SK-N-SH treated with all-trans-retinoic acid at 6 μM for 48 hours (cell line): ENCODE results near the gene GSC2.

Source experiments
- ATAC-seq: fragments of 200-7000 bp; cut with Tn5 transposase; 3 replicates; pipeline ENCODE4 v1.9.1; 2020; ENCODE audit warnings: mild to moderate bottlenecking, moderate library complexity
- ARNTL ChIP-seq: fragments of 450-650 bp; formaldehyde crosslinking; IDR thresholded peaks from 2 replicates; pipeline ENCODE4 v1.5.0; 2020; ENCODE audit warnings: low read depth, mild to moderate bottlenecking, moderate library complexity, borderline replicate concordance
- BACH2 ChIP-seq: fragments of 250-450 bp; sonication (Bioruptor Pico); IDR thresholded peaks from 2 replicates; pipeline ENCODE4 v1.9.0; 2021; ENCODE audit warnings: mild to moderate bottlenecking, borderline replicate concordance
- CREB5 ChIP-seq: fragments of 250-450 bp; sonication (Bioruptor Pico); IDR thresholded peaks from 2 replicates; pipeline ENCODE4 v1.5.1; 2020; ENCODE audit warnings: low read depth, mild to moderate bottlenecking, moderate library complexity
- CSDC2 ChIP-seq: fragments of 250-450 bp; sonication (Bioruptor Pico); IDR thresholded peaks from 2 replicates; pipeline ENCODE4 v1.5.0; 2020; ENCODE audit warnings: mild to moderate bottlenecking, moderate library complexity
- CSRNP3 ChIP-seq: fragments of 250-450 bp; sonication (Bioruptor Pico); IDR thresholded peaks from 2 replicates; pipeline ENCODE4 v1.5.1; 2021; ENCODE audit warnings: mild to moderate bottlenecking, moderate library complexity
- ESRRG ChIP-seq: fragments of 250-450 bp; sonication (Bioruptor Pico); IDR thresholded peaks from 2 replicates; pipeline ENCODE4 v1.6.1; 2021; ENCODE audit warnings: mild to moderate bottlenecking
- ISL1 ChIP-seq: fragments of 250-450 bp; sonication (Bioruptor Pico); IDR thresholded peaks from 2 replicates; pipeline ENCODE4 v2.1.2; 2022; ENCODE audit warnings: mild to moderate bottlenecking, moderate library complexity
- PATZ1 ChIP-seq: fragments of 250-450 bp; sonication (Bioruptor Pico); IDR thresholded peaks from 2 replicates; pipeline ENCODE4 v1.8.0; 2020; ENCODE audit warnings: mild to moderate bottlenecking, moderate library complexity, borderline replicate concordance
- POU6F1 ChIP-seq: fragments of 250-450 bp; sonication (Bioruptor Pico); IDR thresholded peaks from 2 replicates; pipeline ENCODE4 v1.8.0; 2021; ENCODE audit warnings: low read depth, mild to moderate bottlenecking, moderate library complexity, borderline replicate concordance
- PPARA ChIP-seq: fragments of 250-450 bp; sonication (Bioruptor Pico); IDR thresholded peaks from 2 replicates; pipeline ENCODE4 v1.5.0; 2020; ENCODE audit warnings: mild to moderate bottlenecking, borderline replicate concordance
- SNAI2 ChIP-seq: fragments of 250-450 bp; sonication (Bioruptor Pico); IDR thresholded peaks from 2 replicates; pipeline ENCODE4 v1.5.0; 2020; ENCODE audit warnings: mild to moderate bottlenecking, moderate library complexity
- ZFP3 ChIP-seq: fragments of 250-450 bp; sonication (Bioruptor Pico); IDR thresholded peaks from 2 replicates; pipeline ENCODE4 v1.5.0; 2020; ENCODE audit warnings: mild to moderate bottlenecking, moderate library complexity
- ZNF565 ChIP-seq: fragments of 450-650 bp; formaldehyde crosslinking; conservative IDR thresholded peaks from 2 replicates; pipeline ENCODE4 v1.5.0; 2020; ENCODE audit warnings: low read depth, mild to moderate bottlenecking, moderate library complexity
- ZNF70 ChIP-seq: fragments of 450-650 bp; formaldehyde crosslinking; IDR thresholded peaks from 2 replicates; pipeline ENCODE4 v1.5.0; 2020; ENCODE audit warnings: mild to moderate bottlenecking, moderate library complexity
- ZNF8 ChIP-seq: fragments of 450-650 bp; formaldehyde crosslinking; IDR thresholded peaks from 2 replicates; pipeline ENCODE4 v1.5.0; 2020; ENCODE audit warnings: mild to moderate bottlenecking, moderate library complexity
- TF ChIP-seq, protein P1 (sequence below): fragments of 250-450 bp; sonication (Bioruptor Pico); IDR thresholded peaks from 2 replicates; pipeline ENCODE4 v1.5.0; 2020; ENCODE audit warnings: mild to moderate bottlenecking, moderate library complexity

Gene GSC2

GRCh38 chr22:19122143-19122751, 27.8 kb downstream of the GSC2 start, which contains the start of gene DGCR2:
Gene DGCR2, minus strand, starts transcription at chr22:19122412. Its CDS starts 206 bp downstream, at chr22:19122206.
- ATAC-seq, result peak; percentile 98

GRCh38 chr22:19121631-19122142, 28.4 kb downstream of the GSC2 start:
- ATAC-seq, result peak; percentile 42
- TF ChIP-seq CSDC2 (no peak), POU6F1 (CRISPR knock-in tag) (no peak), ESRRG (CRISPR knock-in tag) (no peak), ISL1 (no peak)

More at GRCh38 chr22:19122143-19122751, 27.8 kb downstream of the GSC2 start, which contains the start of gene DGCR2:
- TF ChIP-seq ZNF8 (CRISPR knock-in tag) (no peak), PATZ1 (no peak), POU6F1 (CRISPR knock-in tag) (no peak), PPARA (no peak), ZFP3 (CRISPR knock-in tag) (no peak), ARNTL (no peak), BACH2 (no peak), CSRNP3 (CRISPR knock-in tag) (no peak), SNAI2 (no peak), ZNF565 (CRISPR knock-in tag) (no peak), ESRRG (CRISPR knock-in tag) (no peak)
- TF ChIP-seq, protein P1, sequence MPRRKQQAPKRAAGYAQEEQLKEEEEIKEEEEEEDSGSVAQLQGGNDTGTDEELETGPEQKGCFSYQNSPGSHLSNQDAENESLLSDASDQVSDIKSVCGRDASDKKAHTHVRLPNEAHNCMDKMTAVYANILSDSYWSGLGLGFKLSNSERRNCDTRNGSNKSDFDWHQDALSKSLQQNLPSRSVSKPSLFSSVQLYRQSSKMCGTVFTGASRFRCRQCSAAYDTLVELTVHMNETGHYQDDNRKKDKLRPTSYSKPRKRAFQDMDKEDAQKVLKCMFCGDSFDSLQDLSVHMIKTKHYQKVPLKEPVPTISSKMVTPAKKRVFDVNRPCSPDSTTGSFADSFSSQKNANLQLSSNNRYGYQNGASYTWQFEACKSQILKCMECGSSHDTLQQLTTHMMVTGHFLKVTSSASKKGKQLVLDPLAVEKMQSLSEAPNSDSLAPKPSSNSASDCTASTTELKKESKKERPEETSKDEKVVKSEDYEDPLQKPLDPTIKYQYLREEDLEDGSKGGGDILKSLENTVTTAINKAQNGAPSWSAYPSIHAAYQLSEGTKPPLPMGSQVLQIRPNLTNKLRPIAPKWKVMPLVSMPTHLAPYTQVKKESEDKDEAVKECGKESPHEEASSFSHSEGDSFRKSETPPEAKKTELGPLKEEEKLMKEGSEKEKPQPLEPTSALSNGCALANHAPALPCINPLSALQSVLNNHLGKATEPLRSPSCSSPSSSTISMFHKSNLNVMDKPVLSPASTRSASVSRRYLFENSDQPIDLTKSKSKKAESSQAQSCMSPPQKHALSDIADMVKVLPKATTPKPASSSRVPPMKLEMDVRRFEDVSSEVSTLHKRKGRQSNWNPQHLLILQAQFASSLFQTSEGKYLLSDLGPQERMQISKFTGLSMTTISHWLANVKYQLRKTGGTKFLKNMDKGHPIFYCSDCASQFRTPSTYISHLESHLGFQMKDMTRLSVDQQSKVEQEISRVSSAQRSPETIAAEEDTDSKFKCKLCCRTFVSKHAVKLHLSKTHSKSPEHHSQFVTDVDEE (CRISPR knock-in tag), result no peak
- TF ChIP-seq, all 23 proteins: peak for 0

GRCh38 chr22:19120829-19121630, 29.1 kb downstream of the GSC2 start:
- TF ChIP-seq ZNF70 (CRISPR knock-in tag) (no peak), CSDC2 (no peak), BACH2 (no peak), CREB5 (CRISPR knock-in tag) (no peak), POU6F1 (CRISPR knock-in tag) (no peak), ISL1 (no peak)
- TF ChIP-seq, all 23 proteins: peak for 0
- peak; percentile 47 for ATAC-seq
